Cardiac muscle cell (in vitro differentiated cells and primary cell): ENCODE data around the gene ANKMY1. TPM values are rescaled to one million over a fixed set of nuclear protein-coding genes. Genes with fewer than 3 reads are reported as not detected.

Source experiments
- DNase-seq, 2 donors: peaks; one replicate each; pipeline versions ENCODE4 v3.0.0 to v3.0.0-alpha.2; 2010 to 2017; ENCODE audit warnings: low read depth in 1 of 2, low spot score in 1 of 2
- H3K27ac ChIP-seq: fragments of 200-600 bp; sonication (generic); 2 replicates; pipeline ENCODE4 v1.5.1; 2016
- H3K27me3 ChIP-seq: fragments of 200-600 bp; sonication (generic); 2 replicates; pipeline ENCODE4 v1.6.0; 2016; ENCODE audit warnings: control low read depth
- H3K36me3 ChIP-seq: fragments of 200-600 bp; sonication (generic); 2 replicates; pipeline ENCODE4 v1.5.1; 2016; ENCODE audit warnings: control low read depth
- H3K4me1 ChIP-seq: fragments of 200-600 bp; sonication (generic); 2 replicates; pipeline ENCODE4 v1.8.1; 2017; ENCODE audit warnings: low read depth, mild to moderate bottlenecking, mixed run types
- H3K4me3 ChIP-seq: fragments of 200-600 bp; sonication (generic); 2 replicates; pipeline ENCODE4 v1.5.1; 2016; ENCODE audit warnings: mild to moderate bottlenecking
- H3K9me3 ChIP-seq: fragments of 200-600 bp; sonication (generic); 2 replicates; pipeline ENCODE4 v1.5.1; 2017; ENCODE audit warnings: low read depth, mild to moderate bottlenecking, control low read depth
- CTCF ChIP-seq: IDR thresholded peaks from 2 replicates; pipeline ENCODE4 v1.5.1; 2012; ENCODE audit warnings: low read depth, mild to moderate bottlenecking, low read length
- polyA plus RNA-seq: library from polyadenylated mRNA; unstranded; fragments of >200 nt; fragmentation: Nextera tagmentation; extraction: Ambion mirVana; gene quantifications from 2 replicates; pipeline ENCODE4 v1.2.1, GENCODE V29; 2016
- total RNA-seq: library from RNA; depleted of rRNA; stranded (reverse); fragments of >200 nt; gene quantifications from 2 replicates; pipeline ENCODE4 v1.2.3, GENCODE V29; 2016

The ANKMY1 gene
- total and polyA plus RNA-seq, 2 experiments from 2014 or later = 7.6 to 10.8 TPM

DNA sequence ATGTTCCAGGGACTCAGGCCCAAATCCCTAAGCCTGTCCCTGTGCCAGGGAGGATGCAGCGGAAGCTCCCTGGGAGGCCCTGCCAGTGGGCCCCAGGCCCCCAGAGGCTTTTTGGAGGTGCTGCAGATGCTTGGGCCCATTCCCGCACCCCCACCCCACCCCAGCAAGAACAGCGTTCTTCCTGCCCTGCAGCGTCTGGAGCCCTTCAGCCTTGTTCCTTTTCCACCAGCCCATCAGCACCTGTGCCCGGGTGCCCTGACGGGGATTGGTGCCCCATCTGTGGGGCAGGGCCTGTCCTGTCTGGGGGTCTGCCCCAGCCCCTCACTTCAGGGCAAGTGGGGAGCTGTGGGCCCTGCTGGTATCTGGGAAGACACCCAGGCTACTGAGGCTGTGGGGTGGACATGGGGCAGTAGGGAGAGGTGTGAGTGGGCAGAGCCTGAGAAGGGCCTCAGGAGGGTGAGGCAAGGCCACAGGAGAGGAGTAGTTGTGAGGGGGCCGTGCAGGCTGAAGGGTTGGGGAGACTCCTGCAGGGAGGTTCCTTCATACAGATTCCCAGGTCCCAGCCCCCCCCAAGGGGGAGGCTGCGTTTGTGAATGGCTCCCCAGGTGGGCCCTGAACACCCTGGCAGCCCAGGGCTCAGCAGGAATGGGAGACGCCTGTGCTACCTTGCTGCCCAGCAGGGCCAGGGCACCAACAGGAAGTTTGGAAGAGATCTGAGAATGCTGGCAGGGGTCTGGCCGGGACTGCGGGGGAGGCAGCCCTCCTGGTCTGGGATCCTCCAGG lies 12.9 kb upstream of the ANKMY1 start:
- Histone ChIP-seq H3K27ac (no peak overlapping the region), H3K4me3 (no peak overlapping the region), H3K4me1 (peaks cover 17% of the 10 kb centered on the region), H3K36me3 (peaks cover 3% of the 10 kb centered on the region), H3K9me3 (no peaks in the 10 kb centered on the region), H3K27me3 (no peaks in the 10 kb centered on the region)
- TF ChIP-seq CTCF = no peak
- DNase-seq = no peak

- no peak overlapping the region for H3K27ac ChIP-seq
- H3K36me3 ChIP-seq = peaks cover 3% of the 10 kb centered on the region
- no peak overlapping the region for H3K4me3 ChIP-seq
- H3K4me1 ChIP-seq = peaks cover 20% of the 10 kb centered on the region
- no peaks in the 10 kb centered on the region for H3K9me3 ChIP-seq
- TF ChIP-seq CTCF = no peak
- DNase-seq = no peak
- H3K27me3 ChIP-seq = no peaks in the 10 kb centered on the region
These were observed 12.3 kb upstream of the ANKMY1 start for GRCh38 chr2:240569998-240570530.

GRCh38 chr2:240569523-240569997 lies 11.8 kb upstream of the ANKMY1 start:
- Histone ChIP-seq H3K27me3 (no peaks in the 10 kb centered on the region), H3K27ac (no peak overlapping the region), H3K4me1 (peaks cover 20% of the 10 kb centered on the region), H3K9me3 (no peaks in the 10 kb centered on the region), H3K4me3 (peak overlapping the region; percentile 56), H3K36me3 (no peaks in the 10 kb centered on the region)
- no peak for TF ChIP-seq CTCF
- DNase-seq = no peak

DNA sequence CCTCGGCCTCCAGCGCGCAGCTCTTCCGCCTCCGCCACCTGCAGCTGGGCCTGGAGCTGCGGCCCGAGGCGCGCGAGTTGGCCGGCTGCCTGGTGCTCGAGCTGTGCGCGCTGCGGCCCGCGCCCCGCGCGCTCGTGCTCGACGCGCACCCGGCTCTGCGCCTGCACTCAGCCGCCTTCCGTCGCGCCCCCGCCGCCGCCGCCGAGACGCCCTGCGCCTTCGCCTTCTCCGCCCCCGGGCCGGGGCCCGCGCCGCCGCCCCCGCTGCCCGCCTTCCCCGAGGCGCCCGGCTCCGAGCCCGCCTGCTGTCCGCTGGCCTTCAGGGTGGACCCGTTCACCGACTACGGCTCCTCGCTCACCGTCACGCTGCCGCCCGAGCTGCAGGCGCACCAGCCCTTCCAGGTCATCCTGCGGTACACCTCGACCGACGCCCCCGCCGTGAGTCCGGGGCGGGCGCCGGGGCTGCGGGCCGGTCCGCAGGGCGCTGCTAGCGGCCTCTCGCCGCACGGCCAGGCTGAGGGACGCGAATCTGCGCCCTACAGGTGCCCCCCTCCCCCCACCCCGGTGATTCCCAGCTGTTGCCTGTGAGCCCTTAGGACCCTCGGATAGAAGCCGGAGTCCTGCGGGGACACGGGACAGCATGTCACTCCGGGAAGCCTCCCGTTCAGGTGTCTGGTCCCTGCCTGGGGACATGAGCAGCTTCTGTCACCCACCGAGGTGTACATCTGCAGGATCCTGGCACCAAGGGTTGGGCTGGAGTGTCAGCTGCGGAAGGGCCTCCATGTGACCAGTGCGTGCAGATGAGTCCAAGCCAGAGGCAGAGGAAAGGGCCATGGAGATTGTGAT lies 11.1 kb upstream of the ANKMY1 start:
- Histone ChIP-seq H3K4me1 (peaks cover 20% of the 10 kb centered on the region), H3K36me3 (no peaks in the 10 kb centered on the region), H3K27me3 (no peaks in the 10 kb centered on the region), H3K9me3 (no peaks in the 10 kb centered on the region), H3K27ac (no peak overlapping the region), H3K4me3 (peak overlapping the region; percentile 56)
- peak; percentile 67 for DNase-seq
- TF ChIP-seq CTCF = no peak

GRCh38 chr2:240567872-240568677 lies 10.3 kb upstream of the ANKMY1 start, which contains the start of gene RNPEPL1:
Gene RNPEPL1, plus strand, starts transcription at chr2:240568484. Its CDS starts 103 bp downstream, at chr2:240568587.
- peaks cover 20% of the 10 kb centered on the region for H3K4me1 ChIP-seq
- peak in 1 of 2 donors; percentile 72 for DNase-seq
- no peaks in the 10 kb centered on the region for H3K9me3 ChIP-seq
- no peak within 1 kb of the TSS for H3K27ac ChIP-seq
- no peak for TF ChIP-seq CTCF
- H3K27me3 ChIP-seq = no peaks in the 10 kb centered on the region
- peak within 1 kb of the TSS; percentile 56 for H3K4me3 ChIP-seq
- no peaks in the 10 kb centered on the region for H3K36me3 ChIP-seq
